ENCODE measurements around the gene TSPAN16.

GRCh38 chr19:11359421-11359820 is 63.5 kb downstream of the TSPAN16 start:
- no peak for TF ChIP-seq CTCF (IDR thresholded peaks at IDR 0.05; ENCODE audit: low read length)
- no peak for TF ChIP-seq EZH2phosphoT487 (IDR thresholded peaks at IDR 0.05; ENCODE audit: low read length)

All from MM.1S (cell line).